Rectal smooth muscle tissue (tissue), 1 donor: ENCODE data around the gene IFFO2.

Source experiments
- H3K27ac ChIP-seq: one replicate; pipeline ENCODE4 v1.7.0; 2013; ENCODE audit warnings: low read depth, low read length, inconsistent platforms
- H3K27me3 ChIP-seq: one replicate; pipeline ENCODE4 v1.7.0; 2013; ENCODE audit warnings: low read length; ENCODE audit not compliant: control insufficient read depth, insufficient read depth
- H3K36me3 ChIP-seq: one replicate; pipeline ENCODE4 v1.7.0; 2013; ENCODE audit warnings: low read length; ENCODE audit not compliant: control insufficient read depth, insufficient read depth
- H3K4me1 ChIP-seq: one replicate; pipeline ENCODE4 v1.7.0; 2013; ENCODE audit warnings: low read length; ENCODE audit not compliant: control insufficient read depth, insufficient read depth
- H3K4me3 ChIP-seq: one replicate; pipeline ENCODE4 v1.7.0; 2013; ENCODE audit warnings: low read length
- H3K9ac ChIP-seq: one replicate; pipeline ENCODE4 v1.7.0; 2013; ENCODE audit warnings: low read length

IFFO2 gene

DNA sequence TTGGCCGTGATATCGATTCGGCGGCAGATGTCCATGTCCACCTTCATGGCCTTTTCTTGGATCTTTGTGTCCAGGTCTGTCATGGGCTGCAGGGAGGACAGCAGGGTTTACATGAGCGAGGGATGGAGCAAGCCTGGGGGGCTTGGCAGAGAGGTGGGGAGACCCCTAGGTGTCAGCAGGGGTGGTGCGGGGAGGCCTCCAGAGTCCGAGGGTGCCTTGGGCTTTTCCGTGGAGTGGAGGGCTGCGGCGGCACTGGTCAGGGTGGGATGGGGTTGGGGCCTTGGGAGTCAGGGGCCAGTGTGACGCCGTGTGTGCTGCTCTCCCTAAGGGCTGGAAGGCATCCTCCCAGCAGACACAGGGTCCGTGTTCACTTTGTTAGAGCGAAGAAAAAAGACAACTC is 38.1 kb downstream of the IFFO2 start:
- H3K27ac ChIP-seq, result no peak overlapping the region
- H3K27me3 ChIP-seq, result no peaks in the 10 kb centered on the region
- peaks cover 24% of the 10 kb centered on the region for H3K4me1 ChIP-seq
- H3K36me3 ChIP-seq, result peaks cover 2% of the 10 kb centered on the region
- no peak overlapping the region for H3K4me3 ChIP-seq
- H3K9ac ChIP-seq, result no peak overlapping the region

- Histone ChIP-seq H3K4me3 (no peak overlapping the region), H3K36me3 (peaks cover 2% of the 10 kb centered on the region), H3K4me1 (peaks cover 13% of the 10 kb centered on the region), H3K27ac (no peak overlapping the region), H3K27me3 (no peaks in the 10 kb centered on the region), H3K9ac (no peak overlapping the region)
Measured at GRCh38 chr1:18917071-18917799, 39.2 kb downstream of the IFFO2 start.

DNA sequence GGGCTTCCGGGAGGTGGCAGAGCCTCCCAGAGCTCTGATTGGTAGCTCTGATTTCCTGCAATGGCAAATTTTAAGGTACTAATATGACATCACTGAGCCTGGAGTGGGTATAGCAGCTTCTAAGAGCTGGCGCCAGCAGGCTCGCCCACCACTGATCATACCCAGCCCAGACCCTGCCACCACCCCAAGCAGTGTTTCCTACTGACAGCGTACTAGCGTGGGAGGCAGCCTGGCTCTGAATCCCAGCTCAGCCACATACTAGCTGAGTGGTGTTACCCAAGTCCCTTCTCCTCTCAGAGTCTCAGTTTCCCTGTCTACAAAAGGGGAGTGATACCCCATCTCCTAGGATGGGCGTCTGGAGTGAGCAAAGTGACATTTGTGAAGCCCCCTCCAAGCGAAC is 41.1 kb downstream of the IFFO2 start:
- H3K4me1 ChIP-seq, result peaks cover 2% of the 10 kb centered on the region
- no peak overlapping the region for H3K9ac ChIP-seq
- H3K36me3 ChIP-seq, result peaks cover 11% of the 10 kb centered on the region
- H3K27ac ChIP-seq, result no peak overlapping the region
- no peaks in the 10 kb centered on the region for H3K27me3 ChIP-seq
- H3K4me3 ChIP-seq, result no peak overlapping the region

DNA sequence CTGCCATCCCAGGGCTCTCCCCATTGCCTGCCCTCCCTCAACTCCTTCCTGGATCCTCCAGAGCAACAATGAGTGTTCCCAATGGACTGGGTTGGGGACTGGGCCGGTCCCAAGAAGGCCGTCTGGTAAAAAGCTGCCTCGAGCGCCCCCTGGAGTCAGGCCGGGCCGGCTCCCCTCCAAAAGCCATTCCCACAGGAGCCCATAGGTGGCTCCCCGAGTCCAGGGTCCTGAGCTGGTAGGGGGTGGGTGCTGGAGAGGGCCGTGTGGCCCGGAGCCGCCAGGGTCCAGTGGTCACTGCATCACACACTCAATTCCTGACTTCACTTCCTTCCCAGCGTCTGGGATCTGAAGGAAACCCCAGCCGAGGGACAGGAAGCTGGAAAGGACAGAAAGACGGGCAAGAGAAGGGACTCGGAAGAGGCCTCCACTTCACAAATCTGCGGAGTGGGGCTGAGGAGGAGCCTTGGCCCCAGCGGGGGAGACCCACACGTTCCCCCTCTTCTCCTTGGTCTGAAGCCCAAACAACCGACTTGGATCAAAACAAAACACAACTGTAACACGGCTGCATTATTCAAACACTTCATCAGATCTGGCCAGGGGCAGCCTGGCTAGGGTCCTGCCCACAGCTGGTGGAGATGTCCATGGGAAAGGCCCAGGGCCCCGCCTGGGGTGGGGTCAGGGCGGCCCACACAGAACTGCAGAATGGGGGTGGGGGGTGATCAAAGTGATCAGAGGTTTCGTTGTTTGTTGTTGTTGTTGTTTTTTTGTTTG is 43.2 kb downstream of the IFFO2 start:
- no peak overlapping the region for H3K4me3 ChIP-seq
- peak overlapping the region; percentile 27 for H3K27ac ChIP-seq
- H3K9ac ChIP-seq, result no peak overlapping the region
- no peaks in the 10 kb centered on the region for H3K27me3 ChIP-seq
- H3K36me3 ChIP-seq, result peaks cover 22% of the 10 kb centered on the region
- H3K4me1 ChIP-seq, result peaks cover 4% of the 10 kb centered on the region

GRCh38 chr1:18912550-18912949 is 43.9 kb downstream of the IFFO2 start:
- H3K36me3 ChIP-seq, result peaks cover 22% of the 10 kb centered on the region
- peak overlapping the region; percentile 17 for H3K27ac ChIP-seq
- peaks cover 9% of the 10 kb centered on the region for H3K4me1 ChIP-seq
- H3K27me3 ChIP-seq, result no peaks in the 10 kb centered on the region
- H3K4me3 ChIP-seq, result no peak overlapping the region
- no peak overlapping the region for H3K9ac ChIP-seq

GRCh38 chr1:18908911-18909771 is 47.3 kb downstream of the IFFO2 start:
- no peaks in the 10 kb centered on the region for H3K27me3 ChIP-seq
- H3K9ac ChIP-seq, result no peak overlapping the region
- no peak overlapping the region for H3K27ac ChIP-seq
- peaks cover 15% of the 10 kb centered on the region for H3K4me1 ChIP-seq
- peaks cover 19% of the 10 kb centered on the region for H3K36me3 ChIP-seq
- no peak overlapping the region for H3K4me3 ChIP-seq

DNA sequence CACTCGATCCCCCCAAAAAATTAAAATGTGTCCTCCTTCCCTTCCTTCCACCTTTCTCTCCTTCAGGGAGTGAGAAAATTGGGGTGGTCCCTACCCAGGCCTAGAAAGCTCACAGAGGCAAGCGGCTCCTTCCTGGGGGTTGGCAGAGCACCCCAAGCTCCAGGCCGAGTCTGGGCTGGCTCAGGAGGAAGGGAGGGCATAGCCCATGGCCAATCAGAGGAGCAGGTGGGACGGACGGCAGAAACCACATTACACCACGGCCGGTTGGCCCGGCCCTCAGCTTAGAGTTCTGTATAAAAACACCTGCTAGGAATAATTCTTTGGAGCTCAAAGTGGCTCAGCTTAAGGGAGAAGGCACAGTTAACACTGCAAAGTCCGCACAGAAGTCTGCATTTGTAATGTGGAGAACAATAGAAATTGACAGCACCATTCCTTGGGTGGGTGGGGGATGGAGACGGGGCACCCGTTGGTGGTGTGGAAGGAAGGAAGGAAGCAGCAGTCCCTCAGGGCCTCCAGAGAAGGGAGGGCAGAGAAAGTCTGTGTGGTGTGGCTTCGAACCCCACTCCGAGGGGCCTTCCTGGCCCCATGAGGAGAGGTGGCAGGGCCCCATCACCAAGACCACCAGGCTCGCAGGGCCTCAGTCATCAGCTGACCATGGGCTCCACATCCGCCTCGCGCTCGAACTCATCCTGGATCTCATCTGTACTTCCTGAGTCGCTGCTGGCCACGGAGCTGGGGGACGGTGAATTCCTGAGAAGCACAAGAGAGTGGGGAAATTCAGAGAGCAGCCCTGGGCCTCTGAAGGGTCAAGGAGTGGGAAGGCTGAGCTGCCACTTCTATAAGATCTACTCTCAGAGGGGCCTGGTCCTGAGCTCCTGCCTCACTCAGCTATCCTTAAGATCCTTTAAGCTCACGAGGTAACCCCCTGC is 48.3 kb downstream of the IFFO2 start:
- H3K27me3 ChIP-seq, result no peaks in the 10 kb centered on the region
- peaks cover 19% of the 10 kb centered on the region for H3K36me3 ChIP-seq
- peak overlapping the region; percentile 65 for H3K27ac ChIP-seq
- peaks cover 12% of the 10 kb centered on the region for H3K4me1 ChIP-seq
- H3K4me3 ChIP-seq, result no peak overlapping the region
- no peak overlapping the region for H3K9ac ChIP-seq

DNA sequence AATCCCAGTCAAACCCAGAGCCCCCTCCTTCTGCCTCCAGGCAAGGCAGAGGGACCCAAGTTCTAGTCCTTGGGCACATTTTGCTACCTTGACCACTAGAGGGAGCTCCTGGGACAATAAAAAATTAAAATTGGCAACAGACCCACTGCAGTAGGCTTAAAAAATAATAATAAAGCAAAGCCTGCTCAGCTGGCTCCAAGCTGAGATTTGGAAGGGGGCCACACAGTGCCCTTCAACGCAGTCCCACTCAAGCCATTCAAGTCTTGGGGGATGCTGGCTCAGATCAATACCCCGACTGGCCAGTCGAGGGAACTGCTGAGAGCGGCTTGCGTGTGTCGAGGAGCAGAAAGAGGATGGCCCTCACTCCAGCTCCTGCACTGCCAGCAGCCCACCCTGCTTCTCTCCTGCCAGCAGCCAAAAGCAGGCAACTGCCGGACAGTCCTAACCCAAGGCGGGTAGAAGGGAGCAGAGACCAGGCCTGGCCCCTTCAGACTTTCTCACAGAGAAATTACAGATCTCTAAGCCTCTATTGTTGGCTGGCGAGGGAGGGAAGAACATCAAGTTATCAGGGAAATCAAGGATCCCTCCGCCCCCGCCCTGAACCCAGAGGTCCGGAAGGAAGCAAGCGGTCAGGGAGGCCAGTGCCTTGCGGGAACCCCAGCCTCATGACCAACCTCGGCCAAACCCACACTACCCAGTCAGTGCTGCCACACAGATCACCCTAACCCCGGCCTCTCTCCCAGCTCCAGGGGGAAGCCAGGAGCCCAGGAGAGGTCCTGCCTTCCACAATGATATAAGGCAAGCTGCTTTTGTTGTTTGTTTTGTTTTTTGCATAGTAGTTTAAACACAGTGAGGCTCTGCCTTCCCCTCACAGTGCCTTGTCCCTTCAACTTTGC is 49.2 kb downstream of the IFFO2 start:
- Histone ChIP-seq H3K27ac (peak overlapping the region; percentile 65), H3K4me3 (no peak overlapping the region), H3K36me3 (peaks cover 19% of the 10 kb centered on the region), H3K4me1 (peaks cover 12% of the 10 kb centered on the region), H3K9ac (no peak overlapping the region), H3K27me3 (no peaks in the 10 kb centered on the region)

DNA sequence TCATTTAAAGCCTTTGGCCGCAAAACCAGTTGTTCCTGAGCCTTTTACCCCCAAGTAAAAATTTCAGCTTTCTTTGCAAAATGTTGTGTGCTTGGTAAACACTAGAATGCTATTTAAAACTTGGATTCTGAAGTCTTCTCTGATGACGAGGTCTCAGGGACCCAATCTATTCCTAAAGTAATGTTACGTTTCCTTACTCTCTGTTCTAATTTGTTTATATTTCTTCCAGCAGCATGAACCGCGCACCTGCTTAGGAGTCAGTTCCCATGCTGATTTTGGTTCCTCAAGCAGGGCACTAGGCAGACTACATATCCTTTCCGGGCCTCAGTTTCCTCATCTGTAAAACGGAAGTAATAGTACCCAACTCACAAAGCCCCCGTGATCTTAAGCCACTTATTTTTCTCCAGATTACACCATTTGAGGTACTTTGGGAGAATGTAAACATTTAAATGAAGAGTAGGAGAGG is 53.2 kb downstream of the IFFO2 start:
- H3K4me1 ChIP-seq, result peaks cover 12% of the 10 kb centered on the region
- peak overlapping the region; percentile 68 for H3K4me3 ChIP-seq
- H3K27ac ChIP-seq, result peak overlapping the region; percentile 64
- no peak overlapping the region for H3K9ac ChIP-seq
- no peaks in the 10 kb centered on the region for H3K27me3 ChIP-seq
- no peaks in the 10 kb centered on the region for H3K36me3 ChIP-seq

- Histone ChIP-seq H3K27ac (peak within 1 kb of the TSS; percentile 88), H3K4me3 (peak within 1 kb of the TSS; percentile 74), H3K27me3 (no peaks in the 10 kb centered on the region), H3K9ac (peak within 1 kb of the TSS; percentile 29), H3K4me1 (peaks cover 8% of the 10 kb centered on the region), H3K36me3 (no peaks in the 10 kb centered on the region)
Measured at GRCh38 chr1:18902523-18903290, 53.8 kb downstream of the IFFO2 start, which contains the start of gene ALDH4A1. TSS of gene ALDH4A1 (minus strand) at chr1:18902555. CDS start at chr1:18902523, 32 bp downstream.
